Esophagus squamous epithelium (tissue), 4 donors: ENCODE data around the gene ZFP36.

Source experiments
- POLR2A ChIP-seq, 4 donors: fragments of 450-650 bp; IDR thresholded peaks; one replicate each; pipeline ENCODE4 v1.6.1; 2017; ENCODE audit warnings: antibody characterized with exemption in 4 of 4, mild to moderate bottlenecking in 4 of 4, moderate library complexity in 3 of 4
- TF ChIP-seq, protein P1 (sequence below), 6 experiments: fragments of 450-650 bp in 4 of 6; fragments of 200-600 bp in 2 of 6; sonication (generic) in 2 of 6; IDR thresholded peaks; one replicate each; pipeline ENCODE4 v1.5.1; 2016 to 2019; ENCODE audit warnings: antibody characterized with exemption in 6 of 6, mild to moderate bottlenecking in 4 of 6, moderate library complexity in 4 of 6

DNA sequence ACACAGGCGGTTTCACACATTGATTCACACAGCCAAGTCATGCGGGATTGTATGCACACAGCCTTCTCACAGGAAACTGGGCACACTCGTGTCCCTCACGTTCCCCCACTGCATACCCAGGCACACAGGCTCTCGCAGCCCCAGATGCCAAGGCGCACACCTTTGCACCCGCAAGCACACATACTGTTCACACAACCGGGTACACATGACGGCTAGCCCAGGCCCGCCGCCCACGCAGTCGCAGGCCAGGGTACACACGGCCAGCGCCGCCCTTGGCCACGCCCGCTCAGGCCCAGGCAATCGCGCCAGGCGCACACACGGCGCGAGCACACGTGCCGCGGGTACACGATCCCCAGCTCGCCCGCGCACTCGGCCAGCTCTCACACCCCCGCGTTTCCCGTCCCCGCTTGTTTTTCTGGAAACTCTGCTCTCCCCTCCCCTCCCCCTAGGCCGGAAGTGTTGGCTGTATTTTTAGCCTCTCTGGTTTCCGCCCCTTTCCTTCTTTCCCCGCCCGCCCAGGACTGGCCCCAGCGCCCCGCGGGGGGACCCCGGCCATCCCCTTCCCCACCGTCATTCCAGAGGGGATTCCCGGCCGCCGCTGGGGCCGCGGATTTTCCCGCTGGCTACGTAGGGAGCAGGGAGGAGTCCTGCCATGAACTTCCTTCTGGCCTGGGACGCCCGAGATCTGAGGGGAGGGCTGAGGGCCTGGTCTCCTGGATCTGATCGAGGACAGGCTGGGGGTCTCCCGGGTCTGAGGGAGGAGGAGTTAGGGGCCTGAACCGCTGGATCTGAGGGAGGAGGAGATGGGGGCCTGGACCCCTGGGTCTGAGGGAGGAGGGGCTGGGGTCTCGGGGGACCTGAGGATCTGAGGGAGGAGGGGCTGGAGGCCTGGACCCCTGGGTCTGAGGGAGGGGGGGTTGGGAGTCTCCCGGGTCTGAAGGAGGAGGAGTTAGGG, 4.0 kb upstream of the ZFP36 start:
- TF ChIP-seq, protein P1, sequence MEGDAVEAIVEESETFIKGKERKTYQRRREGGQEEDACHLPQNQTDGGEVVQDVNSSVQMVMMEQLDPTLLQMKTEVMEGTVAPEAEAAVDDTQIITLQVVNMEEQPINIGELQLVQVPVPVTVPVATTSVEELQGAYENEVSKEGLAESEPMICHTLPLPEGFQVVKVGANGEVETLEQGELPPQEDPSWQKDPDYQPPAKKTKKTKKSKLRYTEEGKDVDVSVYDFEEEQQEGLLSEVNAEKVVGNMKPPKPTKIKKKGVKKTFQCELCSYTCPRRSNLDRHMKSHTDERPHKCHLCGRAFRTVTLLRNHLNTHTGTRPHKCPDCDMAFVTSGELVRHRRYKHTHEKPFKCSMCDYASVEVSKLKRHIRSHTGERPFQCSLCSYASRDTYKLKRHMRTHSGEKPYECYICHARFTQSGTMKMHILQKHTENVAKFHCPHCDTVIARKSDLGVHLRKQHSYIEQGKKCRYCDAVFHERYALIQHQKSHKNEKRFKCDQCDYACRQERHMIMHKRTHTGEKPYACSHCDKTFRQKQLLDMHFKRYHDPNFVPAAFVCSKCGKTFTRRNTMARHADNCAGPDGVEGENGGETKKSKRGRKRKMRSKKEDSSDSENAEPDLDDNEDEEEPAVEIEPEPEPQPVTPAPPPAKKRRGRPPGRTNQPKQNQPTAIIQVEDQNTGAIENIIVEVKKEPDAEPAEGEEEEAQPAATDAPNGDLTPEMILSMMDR (IDR thresholded peaks at IDR 0.05), result peak in 1 of 6 experiments; percentile 8
- TF ChIP-seq POLR2A (IDR thresholded peaks at IDR 0.05), result peak in 3 of 4 donors; percentile 41 to 61 (median 42)
